Liver (tissue), 9 donors: Measurements from ENCODE around the gene IL36B. TPM values are rescaled to one million over a fixed set of nuclear protein-coding genes. Genes with fewer than 3 reads are reported as not detected.

Experiments used
- DNase-seq: peaks from one replicate; pipeline ENCODE4 v3.0.0-alpha.2; 2017; ENCODE audit warnings: low spot score
- H3K27ac ChIP-seq, 2 donors: one replicate each; pipeline ENCODE4 v1.7.0; 2013; ENCODE audit warnings: inconsistent platforms in 2 of 2, low read length in 2 of 2, control low read depth in 1 of 2, low read depth in 1 of 2, mild to moderate bottlenecking in 1 of 2
- H3K27me3 ChIP-seq, 4 donors: one replicate each; pipeline versions ENCODE4 v1.6.1 to v1.7.0; 2013; ENCODE audit warnings: low read length in 3 of 4, inconsistent platforms in 1 of 4, mild to moderate bottlenecking in 1 of 4, moderate library complexity in 1 of 4; ENCODE audit not compliant: control insufficient read depth in 4 of 4, insufficient read depth in 4 of 4
- H3K36me3 ChIP-seq, 4 donors: one replicate each; pipeline versions ENCODE4 v1.6.1 to v1.7.0; 2013; ENCODE audit warnings: low read length in 3 of 4, mild to moderate bottlenecking in 3 of 4, low read depth in 1 of 4, moderate library complexity in 1 of 4; ENCODE audit not compliant: control insufficient read depth in 4 of 4, insufficient read depth in 3 of 4
- H3K4me1 ChIP-seq, 4 donors: one replicate each; pipeline versions ENCODE4 v1.6.1 to v1.7.0; 2013; ENCODE audit warnings: low read length in 3 of 4, mild to moderate bottlenecking in 3 of 4, moderate library complexity in 1 of 4; ENCODE audit not compliant: control insufficient read depth in 4 of 4, insufficient read depth in 4 of 4
- H3K4me3 ChIP-seq, 3 donors: one replicate each; pipeline versions ENCODE4 v1.6.1 to v1.7.0; 2013; ENCODE audit warnings: low read length in 3 of 3, control low read depth in 1 of 3, low read depth in 1 of 3, mild to moderate bottlenecking in 1 of 3
- H3K9ac ChIP-seq, 2 donors: one replicate each; pipeline ENCODE4 v1.7.0; 2013; ENCODE audit warnings: low read length in 2 of 2, mild to moderate bottlenecking in 2 of 2, moderate library complexity in 2 of 2, control low read depth in 1 of 2, low read depth in 1 of 2
- H3K9me3 ChIP-seq, 4 donors: one replicate each; pipeline versions ENCODE4 v1.6.1 to v1.7.0; 2013; ENCODE audit warnings: low read length in 3 of 4; ENCODE audit not compliant: control insufficient read depth in 4 of 4
- CTCF ChIP-seq: fragments of 150-350 bp; IDR thresholded peaks from 2 replicates; pipeline ENCODE4 v1.5.1; 2017; ENCODE audit warnings: improper control_type of control experiment, low read depth, low read length; ENCODE audit not compliant: missing input control
- FOXA1 ChIP-seq: IDR thresholded peaks from 2 replicates; pipeline ENCODE4 v1.6.1; 2016; ENCODE audit warnings: antibody characterized with exemption
- FOXA2 ChIP-seq: IDR thresholded peaks from 2 replicates; pipeline ENCODE4 v1.6.1; 2016; ENCODE audit warnings: antibody characterized with exemption
- GABPA ChIP-seq, 2 donors: IDR thresholded peaks in 1 of 2; conservative IDR thresholded peaks in 1 of 2; 2 replicates each; pipeline ENCODE4 v1.6.1; 2016; ENCODE audit warnings: antibody characterized with exemption in 2 of 2, mild to moderate bottlenecking in 1 of 2, moderate library complexity in 1 of 2
- HNF4A ChIP-seq, 2 donors: conservative IDR thresholded peaks; 2 replicates each; pipeline ENCODE4 v1.6.1; 2016; ENCODE audit warnings: antibody characterized with exemption in 2 of 2, mild to moderate bottlenecking in 2 of 2
- HNF4G ChIP-seq: IDR thresholded peaks from 2 replicates; pipeline ENCODE4 v1.6.1; 2016; ENCODE audit warnings: antibody characterized with exemption
- JUND ChIP-seq, 2 donors: IDR thresholded peaks; 2 replicates each; pipeline ENCODE4 v1.6.1; 2016; ENCODE audit warnings: antibody characterized with exemption in 2 of 2
- MAX ChIP-seq: IDR thresholded peaks from 2 replicates; pipeline ENCODE4 v1.6.1; 2016; ENCODE audit warnings: antibody characterized with exemption
- NR2F2 ChIP-seq: IDR thresholded peaks from 2 replicates; pipeline ENCODE4 v1.6.1; 2016; ENCODE audit warnings: antibody characterized with exemption
- RAD21 ChIP-seq, 2 donors: IDR thresholded peaks; 2 replicates each; pipeline ENCODE4 v1.6.1; 2016; ENCODE audit warnings: antibody characterized with exemption in 2 of 2, mild to moderate bottlenecking in 2 of 2
- REST ChIP-seq: IDR thresholded peaks from 2 replicates; pipeline ENCODE4 v1.6.1; 2016; ENCODE audit warnings: antibody characterized with exemption, mild to moderate bottlenecking
- RXRA ChIP-seq, 2 donors: IDR thresholded peaks; 2 replicates each; pipeline ENCODE4 v1.6.1; 2017 to 2018; ENCODE audit warnings: antibody characterized with exemption in 2 of 2, mild to moderate bottlenecking in 1 of 2
- SP1 ChIP-seq: IDR thresholded peaks from 2 replicates; pipeline ENCODE4 v1.6.1; 2018; ENCODE audit warnings: antibody characterized with exemption, mild to moderate bottlenecking
- TAF1 ChIP-seq: conservative IDR thresholded peaks from 2 replicates; pipeline ENCODE4 v1.6.1; 2016; ENCODE audit warnings: antibody characterized with exemption, mild to moderate bottlenecking
- YY1 ChIP-seq: IDR thresholded peaks from 2 replicates; pipeline ENCODE4 v1.6.1; 2016; ENCODE audit warnings: antibody characterized with exemption, mild to moderate bottlenecking
- ZBTB33 ChIP-seq: IDR thresholded peaks from 2 replicates; pipeline ENCODE4 v1.6.1; 2016; ENCODE audit warnings: antibody characterized with exemption
- WGBS: extraction: QIAGEN DNeasy Blood & Tissue Kit; methylation state at CpG from one replicate; pipeline ENCODE4 v1.1.7; 2013; 5-methylcytosine and 5-hydroxymethylcytosine counted together
- polyA plus RNA-seq, 2 donors: library from polyadenylated mRNA; stranded (reverse) in 1 of 2; unstranded in 1 of 2; fragments of 200-250 nt in 1 of 2; fragments of >200 nt in 1 of 2; fragmentation: Nextera tagmentation in 1 of 2; extraction: Ambion mirVana in 1 of 2; gene quantifications; one replicate each; pipeline versions ENCODE4 v1.2.1 to v1.2.3, GENCODE V29; 2013 to 2015
- total RNA-seq, 2 donors: library from RNA; depleted of rRNA; stranded (reverse); fragments of >200 nt; gene quantifications; one replicate each; pipeline ENCODE4 v1.2.3, GENCODE V29; 2014
- donor health status: healthy.
- donor health status: healthy.
- donor health status: healthy.
- donor health status: healthy.
- donor health status: healthy.

IL36B gene
- total and polyA plus RNA-seq, 4 donors, result not detected

GRCh38 chr2:113076954-113077669, 24.4 kb upstream of the IL36B start:
- Histone ChIP-seq H3K4me1 (peaks cover 2 to 20% (median 9%) of the 10 kb centered on the region in 4 donors), H3K9me3 (no peaks in the 10 kb centered on the region), H3K9ac (no peak overlapping the region), H3K36me3 (no peaks in the 10 kb centered on the region), H3K27ac (no peak overlapping the region), H3K27me3 (no peaks in the 10 kb centered on the region), H3K4me3 (no peak overlapping the region)
- WGBS, result 90% methylated on average over 3 of the region's 3 CpGs
- DNase-seq, result no peak
- TF ChIP-seq NR2F2, result no peak
- no peak for TF ChIP-seq SP1
- no peak for TF ChIP-seq GABPA (IDR thresholded peaks at IDR 0.05 in 1 of 2, conservative IDR thresholded peaks at IDR 0.05 in 1 of 2)
- TF ChIP-seq REST, result no peak
- TF ChIP-seq ZBTB33, result no peak
- no peak for TF ChIP-seq FOXA2
- no peak for TF ChIP-seq HNF4A (conservative IDR thresholded peaks at IDR 0.05)
- TF ChIP-seq CTCF, result no peak
- TF ChIP-seq RXRA (IDR thresholded peaks at IDR 0.05), result no peak
- TF ChIP-seq JUND (IDR thresholded peaks at IDR 0.05), result no peak
- TF ChIP-seq HNF4G, result no peak
- TF ChIP-seq RAD21 (IDR thresholded peaks at IDR 0.05), result no peak
- no peak for TF ChIP-seq FOXA1
- TF ChIP-seq YY1, result no peak
- no peak for TF ChIP-seq MAX

- Histone ChIP-seq H3K4me1 (peaks cover 2 to 20% (median 9%) of the 10 kb centered on the region in 4 donors), H3K9me3 (no peaks in the 10 kb centered on the region), H3K4me3 (no peak overlapping the region), H3K36me3 (no peaks in the 10 kb centered on the region), H3K27me3 (no peaks in the 10 kb centered on the region), H3K27ac (no peak overlapping the region), H3K9ac (no peak overlapping the region)
- WGBS, result 92% methylated on average over 3 of the region's 3 CpGs
- no peak for TF ChIP-seq TAF1
- no peak for DNase-seq
Observed at GRCh38 chr2:113075600-113075999, 22.9 kb upstream of the IL36B start.
